Fibroblast of pulmonary artery (primary cell): ENCODE results near the gene PPP6C.

Source experiments
- DNase-seq: peaks from one replicate; pipeline ENCODE4 v3.0.0-alpha.2; 2010; ENCODE audit warnings: low read depth
- H3K4me3 ChIP-seq: replicated peaks from 2 replicates; pipeline ENCODE4 v1.5.1; 2011; ENCODE audit warnings: low read depth, mild to moderate bottlenecking, control low read depth, low read length, moderate library complexity
- TF ChIP-seq, protein P1 (sequence below): IDR thresholded peaks from 2 replicates; pipeline ENCODE4 v1.5.1; 2011; ENCODE audit warnings: mild to moderate bottlenecking, control low read depth, low read length, inconsistent platforms; ENCODE audit errors: missing control alignments

Gene PPP6C

DNA sequence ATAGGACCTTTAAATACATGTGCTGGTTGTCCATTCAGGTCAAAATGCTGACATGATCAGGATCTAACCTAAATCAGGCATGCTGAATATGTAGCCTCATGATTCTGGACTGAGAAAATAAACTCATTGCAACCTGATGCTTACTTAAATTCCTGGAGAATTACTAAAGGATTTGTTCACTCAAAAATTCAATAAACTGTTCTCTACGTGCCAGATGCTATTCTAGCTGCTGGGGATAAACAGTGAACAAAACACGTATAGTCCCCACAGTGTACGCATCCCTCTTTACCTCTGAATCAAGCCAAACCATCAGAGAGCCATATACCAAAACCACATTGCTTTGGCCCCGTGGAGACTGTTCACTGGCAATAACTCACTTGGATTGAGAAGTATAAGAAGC, 52.4 kb downstream of the PPP6C start:
- DNase-seq: no peak
- no peak overlapping the region for H3K4me3 ChIP-seq
- TF ChIP-seq, protein P1, sequence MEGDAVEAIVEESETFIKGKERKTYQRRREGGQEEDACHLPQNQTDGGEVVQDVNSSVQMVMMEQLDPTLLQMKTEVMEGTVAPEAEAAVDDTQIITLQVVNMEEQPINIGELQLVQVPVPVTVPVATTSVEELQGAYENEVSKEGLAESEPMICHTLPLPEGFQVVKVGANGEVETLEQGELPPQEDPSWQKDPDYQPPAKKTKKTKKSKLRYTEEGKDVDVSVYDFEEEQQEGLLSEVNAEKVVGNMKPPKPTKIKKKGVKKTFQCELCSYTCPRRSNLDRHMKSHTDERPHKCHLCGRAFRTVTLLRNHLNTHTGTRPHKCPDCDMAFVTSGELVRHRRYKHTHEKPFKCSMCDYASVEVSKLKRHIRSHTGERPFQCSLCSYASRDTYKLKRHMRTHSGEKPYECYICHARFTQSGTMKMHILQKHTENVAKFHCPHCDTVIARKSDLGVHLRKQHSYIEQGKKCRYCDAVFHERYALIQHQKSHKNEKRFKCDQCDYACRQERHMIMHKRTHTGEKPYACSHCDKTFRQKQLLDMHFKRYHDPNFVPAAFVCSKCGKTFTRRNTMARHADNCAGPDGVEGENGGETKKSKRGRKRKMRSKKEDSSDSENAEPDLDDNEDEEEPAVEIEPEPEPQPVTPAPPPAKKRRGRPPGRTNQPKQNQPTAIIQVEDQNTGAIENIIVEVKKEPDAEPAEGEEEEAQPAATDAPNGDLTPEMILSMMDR: no peak

DNA sequence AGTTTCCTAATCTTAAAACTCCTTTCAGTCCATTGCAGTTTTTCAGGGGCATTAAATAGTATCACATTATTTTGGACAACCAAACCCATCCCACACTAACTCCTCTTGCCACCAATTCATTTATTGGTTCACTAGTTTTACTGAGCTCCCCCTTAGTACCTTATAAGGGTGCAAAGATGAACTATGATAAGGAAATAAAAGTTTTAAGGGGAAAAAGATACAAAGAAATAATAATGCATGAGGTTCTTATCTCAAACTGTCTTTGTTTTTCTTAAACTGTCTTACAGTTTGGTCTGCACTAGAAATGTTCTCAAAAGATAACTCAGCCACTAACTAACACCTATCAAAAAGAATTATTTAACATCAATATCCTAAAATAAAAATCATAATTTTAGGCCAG, 54.6 kb downstream of the PPP6C start:
- H3K4me3 ChIP-seq: no peak overlapping the region
- no peak for DNase-seq
- TF ChIP-seq, protein P1: no peak

GRCh38 chr9:125133403-125134329, 55.9 kb downstream of the PPP6C start:
- H3K4me3 ChIP-seq: no peak overlapping the region
- no peak for DNase-seq
- TF ChIP-seq, protein P1: no peak

GRCh38 chr9:125131778-125132177, 57.8 kb downstream of the PPP6C start:
- no peak overlapping the region for H3K4me3 ChIP-seq
- TF ChIP-seq, protein P1: no peak
- DNase-seq: no peak

- no peak overlapping the region for H3K4me3 ChIP-seq
- DNase-seq: peak; percentile 98
- TF ChIP-seq, protein P1: no peak
Measured at GRCh38 chr9:125126019-125126746, 63.4 kb downstream of the PPP6C start.

GRCh38 chr9:125125523-125125922, 64.1 kb downstream of the PPP6C start:
- no peak overlapping the region for H3K4me3 ChIP-seq
- DNase-seq: no peak
- TF ChIP-seq, protein P1: no peak
